ACC112 (cell line): ENCODE data around the gene FUT2.
A peak's percentile ranks its signal among the peaks of the same experiment; 100 is the strongest.

Experiments used
- H2AFZ ChIP-seq: fragments of 200-600 bp; sonication (generic); one replicate; pipeline ENCODE4 v1.6.0; 2017; ENCODE audit warnings: antibody characterized with exemption, low read length; ENCODE audit not compliant: unreplicated experiment
- H3K27ac ChIP-seq: fragments of 200-600 bp; sonication (generic); 2 replicates; pipeline ENCODE4 v1.5.1; 2014; ENCODE audit warnings: low read depth, mild to moderate bottlenecking, antibody characterized with exemption, low read length, moderate library complexity
- H3K27me3 ChIP-seq: fragments of 200-600 bp; sonication (generic); 2 replicates; pipeline ENCODE4 v1.6.1; 2014; ENCODE audit warnings: mild to moderate bottlenecking, antibody characterized with exemption, low read length, moderate library complexity, mixed read lengths; ENCODE audit not compliant: insufficient read depth
- H3K36me3 ChIP-seq: fragments of 200-600 bp; sonication (generic); 2 replicates; pipeline ENCODE4 v1.6.1; 2016; ENCODE audit warnings: mild to moderate bottlenecking, antibody characterized with exemption, low read length, moderate library complexity, mixed read lengths; ENCODE audit not compliant: insufficient read depth
- H3K4me1 ChIP-seq: fragments of 200-600 bp; sonication (generic); one replicate; pipeline ENCODE4 v1.6.1; 2016; ENCODE audit warnings: low read length, mixed read lengths; ENCODE audit not compliant: insufficient read depth, unreplicated experiment, control insufficient read depth
- H3K4me3 ChIP-seq: fragments of 200-600 bp; sonication (generic); 2 replicates; pipeline ENCODE4 v1.5.1; 2014; ENCODE audit warnings: mild to moderate bottlenecking, low read depth, low read length
- H3K79me2 ChIP-seq: fragments of 200-600 bp; sonication (generic); one replicate; pipeline ENCODE4 v1.6.0; 2016; ENCODE audit warnings: low read length; ENCODE audit not compliant: control insufficient read depth, unreplicated experiment, insufficient read depth

FUT2 gene

GRCh38 chr19:48731452-48731851 lies 35.7 kb downstream of the FUT2 start:
- Histone ChIP-seq H3K36me3 (peaks cover 5% of the 10 kb centered on the region; the same call in 1 of the 2 replicates), H3K27me3 (no peaks in the 10 kb centered on the region), H3K27ac (no peak overlapping the region), H3K4me3 (no peak overlapping the region), H3K4me1 (no peaks in the 10 kb centered on the region), H2AFZ (no peak overlapping the region), H3K79me2 (peaks cover 5% of the 10 kb centered on the region)

GRCh38 chr19:48734625-48735024 lies 38.9 kb downstream of the FUT2 start:
- no peaks in the 10 kb centered on the region for H3K27me3 ChIP-seq
- H3K4me1 ChIP-seq: no peaks in the 10 kb centered on the region
- H2AFZ ChIP-seq: no peak overlapping the region
- H3K4me3 ChIP-seq: no peak overlapping the region
- no peaks in the 10 kb centered on the region for H3K79me2 ChIP-seq
- no peaks in the 10 kb centered on the region for H3K36me3 ChIP-seq
- no peak overlapping the region for H3K27ac ChIP-seq

GRCh38 chr19:48735031-48735615 lies 39.4 kb downstream of the FUT2 start:
- no peaks in the 10 kb centered on the region for H3K4me1 ChIP-seq
- H3K27ac ChIP-seq: no peak overlapping the region
- H3K27me3 ChIP-seq: no peaks in the 10 kb centered on the region; the same call in 1 of the 2 replicates
- H3K79me2 ChIP-seq: no peaks in the 10 kb centered on the region
- no peaks in the 10 kb centered on the region for H3K36me3 ChIP-seq
- no peak overlapping the region for H3K4me3 ChIP-seq
- no peak overlapping the region for H2AFZ ChIP-seq

- H3K4me3 ChIP-seq: no peak overlapping the region
These were observed 41.7 kb downstream of the FUT2 start for GRCh38 chr19:48737360-48737998.

GRCh38 chr19:48738557-48739403 lies 43.0 kb downstream of the FUT2 start:
- peak overlapping the region; percentile 68 for H2AFZ ChIP-seq
- H3K27ac ChIP-seq: no peak overlapping the region

More at GRCh38 chr19:48737360-48737998, 41.7 kb downstream of the FUT2 start:
- Histone ChIP-seq H3K79me2 (no peaks in the 10 kb centered on the region), H3K27ac (no peak overlapping the region), H3K36me3 (no peaks in the 10 kb centered on the region), H3K4me1 (no peaks in the 10 kb centered on the region), H2AFZ (no peak overlapping the region), H3K27me3 (no peaks in the 10 kb centered on the region; the same call in 1 of the 2 replicates)

GRCh38 chr19:48739404-48740163 lies 43.8 kb downstream of the FUT2 start:
- Histone ChIP-seq H3K27me3 (no peaks in the 10 kb centered on the region; the same call in 1 of the 2 replicates), H3K79me2 (no peaks in the 10 kb centered on the region), H3K4me3 (peak overlapping the region; percentile 67), H2AFZ (peak overlapping the region; percentile 68), H3K36me3 (no peaks in the 10 kb centered on the region), H3K4me1 (no peaks in the 10 kb centered on the region), H3K27ac (no peak overlapping the region)

More at GRCh38 chr19:48738557-48739403, 43.0 kb downstream of the FUT2 start:
- peak overlapping the region; percentile 67 for H3K4me3 ChIP-seq
- no peaks in the 10 kb centered on the region for H3K36me3 ChIP-seq
- H3K4me1 ChIP-seq: no peaks in the 10 kb centered on the region
- no peaks in the 10 kb centered on the region for H3K79me2 ChIP-seq
- no peaks in the 10 kb centered on the region; the same call in 1 of the 2 replicates for H3K27me3 ChIP-seq

GRCh38 chr19:48740164-48740972 lies 44.6 kb downstream of the FUT2 start, which contains the start of gene RASIP1:
TSS of gene RASIP1 (minus strand) at chr19:48740610. CDS start at chr19:48740282, 328 bp downstream.
- Histone ChIP-seq H3K27ac (no peak within 1 kb of the TSS), H3K79me2 (no peaks in the 10 kb centered on the region)

GRCh38 chr19:48741129-48741999 lies 45.6 kb downstream of the FUT2 start:
- Histone ChIP-seq H3K79me2 (no peaks in the 10 kb centered on the region), H2AFZ (no peak overlapping the region), H3K27ac (no peak overlapping the region), H3K4me1 (no peaks in the 10 kb centered on the region), H3K36me3 (no peaks in the 10 kb centered on the region), H3K27me3 (peaks cover 4% of the 10 kb centered on the region; the same call in 1 of the 2 replicates), H3K4me3 (no peak overlapping the region)

More at GRCh38 chr19:48740164-48740972, 44.6 kb downstream of the FUT2 start, which contains the start of gene RASIP1:
- Histone ChIP-seq H3K4me1 (no peaks in the 10 kb centered on the region), H3K36me3 (no peaks in the 10 kb centered on the region), H3K4me3 (peak within 1 kb of the TSS; percentile 67), H2AFZ (peak within 1 kb of the TSS; percentile 68), H3K27me3 (no peaks in the 10 kb centered on the region; the same call in 1 of the 2 replicates)

GRCh38 chr19:48742096-48742495 lies 46.3 kb downstream of the FUT2 start:
- H3K4me3 ChIP-seq: no peak overlapping the region
- H3K79me2 ChIP-seq: no peaks in the 10 kb centered on the region
- H2AFZ ChIP-seq: no peak overlapping the region
- H3K36me3 ChIP-seq: no peaks in the 10 kb centered on the region
- H3K4me1 ChIP-seq: no peaks in the 10 kb centered on the region
- peaks cover 4% of the 10 kb centered on the region; the same call in 1 of the 2 replicates for H3K27me3 ChIP-seq
- H3K27ac ChIP-seq: no peak overlapping the region
